Measurements from ENCODE around the gene ACOT6.
"Not testable (repeated sequence)": the region's sequence is repeated elsewhere in the genome, so short reads cannot be mapped to it uniquely, and the experiment has no call there.

ACOT6 gene

DNA sequence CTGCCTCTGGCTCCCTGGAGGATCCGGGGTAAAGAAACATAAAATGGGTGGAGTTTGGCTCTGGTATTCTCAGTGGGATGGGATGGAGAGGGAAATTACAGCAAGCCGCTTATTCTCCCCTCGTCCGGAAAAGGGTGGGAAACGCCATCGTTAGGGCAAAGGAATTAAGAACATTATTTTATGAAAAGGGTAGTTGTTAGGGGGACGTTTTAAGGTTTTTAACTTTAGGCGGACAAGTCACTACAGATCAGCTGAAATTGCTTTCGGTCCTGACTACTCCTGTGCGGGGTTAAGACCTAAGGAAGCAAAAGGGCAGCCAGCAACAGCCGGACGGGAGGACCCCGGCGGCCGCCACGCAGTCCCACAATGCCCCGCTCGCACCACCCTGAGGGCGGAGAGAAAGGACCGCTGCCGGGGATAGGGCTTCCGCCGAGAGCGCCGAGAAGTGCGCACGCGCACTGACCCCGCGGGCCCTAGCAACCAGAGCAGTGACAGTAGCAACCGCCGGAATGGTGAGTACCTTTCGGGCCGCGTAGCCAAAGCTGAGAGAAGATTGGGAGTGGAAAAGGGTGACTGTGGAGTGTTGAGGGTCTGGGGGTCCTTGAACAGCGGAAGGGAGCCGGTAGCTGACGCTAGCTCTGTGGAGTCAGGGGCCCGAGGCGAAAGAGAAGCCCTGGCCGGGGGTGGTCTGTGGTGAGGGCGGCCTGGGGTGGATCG lies 32.4 kb downstream of the ACOT6 start, which contains the start of gene DNAL1:
Gene DNAL1, plus strand, starts transcription at position 456 of the 717 bp plus-strand sequence. Its CDS starts 54 bp downstream, at position 510.
- in situ Hi-C loops (cut with HindIII; ENCODE audit: low sequenced_read_pairs): no loop called here

DNA sequence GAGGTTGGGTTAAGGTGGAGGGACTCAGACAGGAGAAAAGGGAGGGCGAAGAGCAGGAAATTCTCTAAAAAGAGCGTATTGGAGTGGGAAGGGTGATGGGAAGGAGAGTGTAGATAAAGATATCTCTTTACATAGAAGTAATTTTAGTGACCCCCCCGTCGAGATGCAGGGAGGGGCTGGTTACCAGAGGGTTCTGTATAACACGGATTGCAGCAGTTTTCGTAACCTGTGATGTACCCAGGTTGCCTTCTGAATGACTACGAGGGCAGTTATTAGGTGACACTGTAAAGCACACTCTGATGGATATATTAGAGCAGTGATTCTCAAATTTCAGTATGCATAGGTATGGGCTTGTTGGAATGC lies 32.9 kb downstream of the ACOT6 start:
- in situ Hi-C loops (cut with HindIII; ENCODE audit: low sequenced_read_pairs): no loop called here

DNA sequence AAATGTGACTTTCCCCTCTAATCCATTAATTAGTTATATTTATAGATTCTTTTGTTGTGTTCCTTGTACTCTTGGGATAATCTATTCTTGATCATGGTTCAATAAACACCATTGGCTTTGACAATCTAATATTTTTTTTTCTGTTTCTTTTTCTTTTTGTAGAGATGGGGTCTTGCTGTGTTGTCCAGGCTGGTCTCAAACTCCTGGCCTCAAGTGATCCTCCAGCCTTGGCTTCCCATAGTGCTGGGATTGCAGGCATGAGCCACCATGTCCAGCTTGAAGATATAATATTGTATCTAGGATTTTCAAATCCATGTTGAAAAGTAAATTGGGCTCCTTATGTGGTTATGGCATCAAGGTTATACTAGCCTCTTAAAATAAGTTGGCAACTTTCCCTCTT lies 38.7 kb downstream of the ACOT6 start:
- in situ Hi-C loops (cut with HindIII; ENCODE audit: low sequenced_read_pairs): no loop called here

DNA sequence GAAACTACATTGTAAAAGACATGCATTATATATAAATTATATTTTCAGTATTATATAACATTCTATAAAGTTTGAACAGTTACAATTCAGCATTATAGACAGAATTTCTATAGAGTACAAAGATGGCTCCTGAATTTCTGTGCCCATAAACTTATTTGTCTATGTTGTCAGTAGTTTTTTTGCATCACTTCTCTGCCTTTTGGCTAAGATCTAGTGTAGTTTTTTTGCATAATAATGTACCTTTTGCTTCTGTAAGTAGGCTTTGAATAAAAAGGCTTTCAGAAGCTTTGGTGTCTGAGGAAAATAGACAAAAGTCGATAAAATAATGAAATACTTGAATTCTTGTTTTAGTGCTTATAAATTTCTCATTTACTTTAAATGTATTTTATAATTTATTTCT lies 43.5 kb downstream of the ACOT6 start:
- in situ Hi-C loops (cut with HindIII; ENCODE audit: low sequenced_read_pairs): no loop called here

DNA sequence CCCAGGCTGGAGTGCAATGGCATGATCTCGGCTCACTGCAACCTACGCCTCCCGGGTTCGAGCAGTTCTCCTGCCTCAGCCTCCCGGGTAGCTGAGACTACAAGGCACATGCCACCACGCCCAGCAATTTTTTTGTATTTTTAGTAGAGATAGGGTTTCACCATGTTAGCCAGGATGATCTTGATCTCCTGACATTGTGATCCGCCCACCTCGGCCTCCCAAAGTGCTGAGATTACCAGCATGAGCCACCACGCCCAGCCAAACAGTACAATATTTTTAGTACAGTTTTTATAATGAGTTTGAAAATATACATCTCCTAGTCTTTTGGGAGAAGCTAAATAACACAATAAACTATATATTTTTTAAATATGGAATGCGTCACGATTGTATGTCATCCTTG lies 46.9 kb downstream of the ACOT6 start:
- in situ Hi-C loops (cut with HindIII; ENCODE audit: low sequenced_read_pairs): not testable (repeated sequence)

DNA sequence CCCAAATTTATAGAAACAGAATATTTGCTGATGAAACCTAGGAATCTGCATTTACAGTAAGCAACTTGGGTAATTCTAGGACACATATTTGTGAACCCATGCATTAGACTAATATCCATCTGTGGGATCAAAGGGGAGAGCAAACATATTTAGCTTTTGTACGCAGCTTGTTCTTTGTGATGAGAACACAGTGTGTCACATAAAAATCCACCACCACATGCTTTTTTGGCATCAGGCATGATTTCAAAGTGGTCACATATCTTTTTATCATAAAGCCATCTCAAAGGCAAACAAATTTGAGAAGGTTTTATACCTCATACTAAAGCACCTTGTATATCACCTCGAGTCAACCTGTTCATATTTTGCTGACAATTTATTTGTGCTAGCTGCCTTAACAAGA lies 48.2 kb downstream of the ACOT6 start:
- in situ Hi-C loops (cut with HindIII; ENCODE audit: low sequenced_read_pairs): no loop called here

DNA sequence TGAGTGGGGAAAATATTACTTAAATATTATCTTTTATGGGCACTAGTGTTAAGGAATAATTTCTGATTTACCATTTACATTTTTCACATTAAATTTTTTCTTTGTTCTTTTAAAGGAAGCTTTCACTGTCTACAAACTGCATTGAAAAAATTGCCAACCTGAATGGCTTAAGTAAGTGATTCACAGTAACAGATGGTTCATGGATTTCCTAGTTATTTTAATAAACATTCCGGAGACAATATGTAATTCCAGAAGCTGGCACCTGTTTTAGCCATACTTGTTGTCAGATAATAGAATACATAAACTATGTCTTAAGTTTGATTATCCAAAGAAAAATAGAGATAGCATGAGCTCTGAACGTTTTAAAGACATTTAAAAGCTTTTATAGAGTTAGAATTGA lies 49.6 kb downstream of the ACOT6 start:
- in situ Hi-C loops (cut with HindIII; ENCODE audit: low sequenced_read_pairs): no loop called here

DNA sequence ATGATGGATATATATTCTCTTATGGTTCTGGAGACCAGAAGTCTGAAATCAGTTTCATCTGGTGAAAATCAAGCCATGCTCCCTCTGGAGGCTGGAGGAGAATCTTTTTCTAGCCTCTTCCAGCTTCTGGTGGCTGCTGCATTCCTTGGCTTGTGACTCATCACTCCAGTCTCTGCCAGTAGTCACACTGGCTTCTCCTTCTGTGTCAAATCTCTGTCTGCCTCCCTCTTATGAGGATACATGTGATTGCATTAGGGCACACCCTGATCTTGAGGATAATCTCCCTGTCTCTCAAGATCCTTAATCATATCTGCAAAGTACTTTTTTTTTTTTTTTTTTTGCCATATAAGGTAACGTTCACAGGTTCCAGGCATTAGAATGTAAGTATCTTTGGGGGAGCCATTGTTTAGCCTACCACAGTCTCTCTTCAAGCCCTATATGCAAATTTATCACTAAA lies 50.2 kb downstream of the ACOT6 start:
- in situ Hi-C loops (cut with HindIII; ENCODE audit: low sequenced_read_pairs): no loop called here

DNA sequence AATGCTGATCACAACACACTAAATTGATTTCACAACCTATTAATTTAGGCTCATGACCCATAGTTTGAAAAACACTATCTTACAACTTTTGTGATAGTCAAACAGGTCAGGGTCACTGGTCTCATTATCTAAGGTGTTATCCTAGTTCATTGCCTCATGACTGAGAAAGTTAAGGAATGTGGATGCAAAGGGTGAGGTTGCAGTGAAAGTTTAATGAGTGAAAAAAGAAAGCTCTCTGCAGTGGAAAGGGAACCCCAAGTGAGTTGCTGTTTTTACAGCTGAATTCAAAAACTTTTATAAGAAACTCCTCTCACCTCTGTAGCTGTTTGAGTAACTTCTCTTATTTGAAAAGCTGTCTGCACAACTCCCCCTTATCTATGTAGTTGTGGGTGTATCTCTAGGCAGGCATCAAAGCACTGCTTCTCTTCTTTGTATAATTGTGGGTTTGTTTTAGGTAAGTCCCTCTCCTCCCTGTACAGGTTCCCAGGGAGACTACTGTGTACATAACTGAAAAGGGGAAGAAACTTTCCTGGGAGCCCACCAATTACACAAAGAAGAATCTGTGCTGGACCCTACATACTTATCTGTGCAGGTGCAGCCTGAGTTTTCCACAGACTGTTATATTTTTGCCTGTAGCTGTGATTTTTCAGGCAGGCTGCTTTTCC lies 51.4 kb downstream of the ACOT6 start:
- in situ Hi-C loops (cut with HindIII; ENCODE audit: low sequenced_read_pairs): no loop called here

DNA sequence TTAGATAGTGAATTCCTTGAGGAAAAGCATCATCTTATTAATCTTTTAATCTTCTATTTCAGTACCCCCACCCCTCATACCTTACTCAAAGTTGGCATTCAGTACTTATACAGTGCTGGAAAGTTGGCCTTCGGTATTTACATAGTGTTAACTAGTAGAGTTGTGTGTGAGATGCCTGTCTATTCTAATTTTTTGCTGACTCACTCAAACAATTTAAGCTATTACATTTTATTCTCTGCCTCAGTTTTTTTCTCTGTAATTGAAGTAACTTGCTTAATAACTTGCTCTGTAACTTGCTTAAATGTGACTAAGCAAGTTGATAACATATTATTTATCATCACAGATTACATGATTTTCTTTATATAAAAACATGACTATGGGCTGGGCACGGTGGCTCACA lies 52.8 kb downstream of the ACOT6 start:
- in situ Hi-C loops (cut with HindIII; ENCODE audit: low sequenced_read_pairs): no loop called here

DNA sequence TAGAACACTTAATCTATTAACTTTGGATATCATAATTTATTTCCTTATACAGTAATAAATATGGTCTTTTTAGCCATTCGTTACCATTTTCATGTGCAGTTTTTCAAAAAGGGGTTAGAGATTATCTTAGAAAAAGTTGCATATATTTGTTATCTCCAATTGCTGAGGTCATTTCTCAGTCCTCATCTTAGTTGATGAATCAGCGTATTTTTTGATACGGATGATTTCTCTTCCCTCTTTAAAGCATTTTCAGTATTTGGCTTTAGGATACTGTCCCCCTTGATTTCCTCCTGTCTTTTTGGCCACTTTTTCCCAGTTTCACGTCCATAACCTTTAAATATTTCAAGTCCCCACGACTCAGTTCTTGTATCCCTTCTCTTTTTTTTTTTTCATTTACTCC lies 54.3 kb downstream of the ACOT6 start:
- in situ Hi-C loops (cut with HindIII; ENCODE audit: low sequenced_read_pairs): no loop called here

DNA sequence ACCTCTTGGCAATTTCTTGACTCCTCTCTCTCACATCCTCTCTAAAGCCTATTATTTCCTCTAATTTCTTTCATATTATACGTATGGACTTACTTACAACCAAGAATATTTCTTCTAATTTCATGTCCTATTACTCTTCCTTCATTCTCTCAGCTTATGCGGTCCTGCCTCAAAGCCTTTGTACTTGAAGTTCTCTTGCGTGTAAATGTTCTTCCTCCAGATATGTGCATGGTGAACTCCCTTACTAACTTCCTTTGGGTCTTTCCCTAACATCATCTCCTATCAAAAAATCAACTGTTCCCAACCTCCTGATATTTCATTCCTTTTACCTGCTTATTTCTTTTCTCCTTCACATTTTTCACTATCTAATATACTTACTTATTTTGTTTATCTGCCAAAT lies 55.5 kb downstream of the ACOT6 start:
- in situ Hi-C loops (cut with HindIII; ENCODE audit: low sequenced_read_pairs): no loop called here
